Activated B cell treated with CpG ODN at 0.5 μM for 24 hours (primary cell): ENCODE results near the gene CARD10. TPM values are rescaled to one million over a fixed set of nuclear protein-coding genes. Genes with fewer than 3 reads are reported as not detected.

ENCODE experiments used
- ATAC-seq: fragments of 200-7000 bp; cut with Tn5 transposase; one replicate; pipeline ENCODE4 v1.10.0; 2021; ENCODE audit warnings: low read depth, mild to moderate bottlenecking, moderate library complexity
- CTCF ChIA-PET: fragments of 350-600 bp; sonication (Branson Sonifier 250); formaldehyde crosslinking; loops from one replicate; lab custom pipeline; 2021; ENCODE audit warnings: antibody characterized with exemption; lab: Charles Lee
- POLR2A ChIA-PET: fragments of 350-600 bp; sonication (Branson Sonifier 250); formaldehyde crosslinking; loops from one replicate; lab custom pipeline; 2021; ENCODE audit warnings: antibody characterized with exemption; lab: Charles Lee
- DNase-seq: peaks from one replicate; pipeline ENCODE4 v3.0.0; 2022
- H3K27ac Mint-ChIP-seq: one replicate; pipeline ENCODE4 v1.8.0; 2020; ENCODE audit warnings: mixed read lengths
- H3K27me3 Mint-ChIP-seq: one replicate; pipeline ENCODE4 v1.8.0; 2021; ENCODE audit warnings: mixed read lengths
- H3K36me3 Mint-ChIP-seq: one replicate; pipeline ENCODE4 v1.8.0; 2021; ENCODE audit warnings: low read depth, mixed read lengths
- H3K4me1 Mint-ChIP-seq: one replicate; pipeline ENCODE4 v1.8.0; 2021; ENCODE audit warnings: mixed read lengths
- H3K4me3 Mint-ChIP-seq: one replicate; pipeline ENCODE4 v1.8.0; 2020; ENCODE audit warnings: mild to moderate bottlenecking, mixed read lengths
- H3K9me3 Mint-ChIP-seq: one replicate; pipeline ENCODE4 v1.8.0; 2020; ENCODE audit warnings: mixed read lengths
- intact Hi-C: fragments of 100-400 bp; cut with micrococcal nuclease; formaldehyde crosslinking; loops from one replicate; pipeline ENCODE4 v1.15.1; 2024
- total RNA-seq: library from RNA; stranded (reverse); gene quantifications from 2 replicates; pipeline ENCODE4 v1.2.3, GENCODE V29; 2022
- TF ChIP-seq, protein P1 (sequence below): fragments of 200-600 bp; IDR thresholded peaks from one replicate; pipeline ENCODE4 v1.8.0; 2022; ENCODE audit warnings: antibody characterized with exemption, mild to moderate bottlenecking

CARD10 gene
- total RNA-seq, 1 donor from 2014 or later: not detected

DNA sequence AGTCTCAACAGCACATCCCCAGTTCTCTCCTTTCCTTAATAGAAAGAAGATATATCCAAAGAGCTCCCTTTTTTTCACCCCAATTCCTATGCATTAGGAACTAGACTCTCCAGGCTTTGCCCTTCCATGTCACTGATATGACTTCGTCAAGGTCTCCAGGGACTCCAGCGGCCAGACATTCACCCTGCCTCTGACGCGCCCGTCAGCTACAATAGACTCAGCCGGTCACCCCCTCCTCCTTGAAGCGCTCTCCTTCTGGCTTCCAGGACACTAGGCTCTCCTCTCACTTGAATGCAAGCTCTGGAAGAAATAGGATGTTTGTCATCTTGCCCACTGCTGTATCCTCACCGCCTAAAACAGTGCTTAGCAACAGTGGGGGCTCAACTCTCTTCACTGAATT is 77.1 kb downstream of the CARD10 start:
- Mint-ChIP-seq H3K4me1 (no peaks in the 10 kb centered on the region), H3K36me3 (no peaks in the 10 kb centered on the region), H3K4me3 (no peak overlapping the region), H3K9me3 (peaks cover 3% of the 10 kb centered on the region), H3K27me3 (peaks cover 15% of the 10 kb centered on the region), H3K27ac (no peak overlapping the region)
- ChIA-PET CTCF (no interaction called here), POLR2A (interaction anchor here (0.6 to 0.7 kb wide), 2 partner anchors 132 to 242 kb away, joined by 4 to 5 read pairs; no protein-coding TSS in a partner anchor)
- TF ChIP-seq, protein P1, sequence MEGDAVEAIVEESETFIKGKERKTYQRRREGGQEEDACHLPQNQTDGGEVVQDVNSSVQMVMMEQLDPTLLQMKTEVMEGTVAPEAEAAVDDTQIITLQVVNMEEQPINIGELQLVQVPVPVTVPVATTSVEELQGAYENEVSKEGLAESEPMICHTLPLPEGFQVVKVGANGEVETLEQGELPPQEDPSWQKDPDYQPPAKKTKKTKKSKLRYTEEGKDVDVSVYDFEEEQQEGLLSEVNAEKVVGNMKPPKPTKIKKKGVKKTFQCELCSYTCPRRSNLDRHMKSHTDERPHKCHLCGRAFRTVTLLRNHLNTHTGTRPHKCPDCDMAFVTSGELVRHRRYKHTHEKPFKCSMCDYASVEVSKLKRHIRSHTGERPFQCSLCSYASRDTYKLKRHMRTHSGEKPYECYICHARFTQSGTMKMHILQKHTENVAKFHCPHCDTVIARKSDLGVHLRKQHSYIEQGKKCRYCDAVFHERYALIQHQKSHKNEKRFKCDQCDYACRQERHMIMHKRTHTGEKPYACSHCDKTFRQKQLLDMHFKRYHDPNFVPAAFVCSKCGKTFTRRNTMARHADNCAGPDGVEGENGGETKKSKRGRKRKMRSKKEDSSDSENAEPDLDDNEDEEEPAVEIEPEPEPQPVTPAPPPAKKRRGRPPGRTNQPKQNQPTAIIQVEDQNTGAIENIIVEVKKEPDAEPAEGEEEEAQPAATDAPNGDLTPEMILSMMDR: no peak
- intact Hi-C loops: no loop called here
- no peak for ATAC-seq
- no peak for DNase-seq

DNA sequence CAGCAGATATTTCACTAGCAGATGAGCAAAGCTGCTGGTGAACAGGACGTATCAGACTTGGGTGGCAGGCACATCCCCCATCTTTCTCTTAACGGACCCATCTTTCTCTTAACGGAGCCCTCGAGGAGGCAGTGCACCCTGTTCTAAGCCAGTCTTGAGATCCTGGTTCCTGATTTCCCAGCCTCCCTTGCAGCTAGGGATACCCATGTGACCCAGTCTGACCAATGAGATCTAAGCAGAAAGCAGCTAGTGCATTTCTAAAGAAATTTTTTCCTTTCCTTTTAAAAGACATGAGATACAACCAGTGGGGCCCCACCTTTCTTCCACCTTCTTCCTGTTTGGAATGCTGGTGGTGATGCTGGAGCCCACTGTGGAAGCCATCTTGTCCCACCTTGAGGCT is 78.3 kb downstream of the CARD10 start:
- H3K4me3 Mint-ChIP-seq: no peak overlapping the region
- peaks cover 3% of the 10 kb centered on the region for H3K9me3 Mint-ChIP-seq
- DNase-seq: no peak
- peaks cover 13% of the 10 kb centered on the region for H3K27me3 Mint-ChIP-seq
- no peaks in the 10 kb centered on the region for H3K4me1 Mint-ChIP-seq
- H3K36me3 Mint-ChIP-seq: no peaks in the 10 kb centered on the region
- intact Hi-C loops: no loop called here
- CTCF ChIA-PET: no interaction called here
- TF ChIP-seq, protein P1: no peak
- POLR2A ChIA-PET: no interaction called here
- H3K27ac Mint-ChIP-seq: no peak overlapping the region
- ATAC-seq: no peak

Other genes starting within 250 kb of the CARD10 start
- gene CYTH4, start 236.9 kb downstream of the CARD10 start, total RNA-seq: 37.2 and 40.3 TPM in 2 replicates
- gene ELFN2, start 91.9 kb downstream of the CARD10 start, total RNA-seq: not detected in 2 replicates
- gene MFNG, start 33.0 kb downstream of the CARD10 start, total RNA-seq: 86.1 and 90.6 TPM in 2 replicates
- not detected in 2 replicates for gene CDC42EP1, start 41.1 kb upstream of the CARD10 start, total RNA-seq
- gene LGALS2, start 60.7 kb upstream of the CARD10 start, total RNA-seq: not detected in 2 replicates
- 102 and 126 TPM in 2 replicates for gene GGA1, start 89.4 kb upstream of the CARD10 start, total RNA-seq
- 87.9 and 88.4 TPM in 2 replicates for gene SH3BP1, start 120.3 kb upstream of the CARD10 start, total RNA-seq
- 17.7 and 22.6 TPM in 2 replicates for gene PDXP, start 139.3 kb upstream of the CARD10 start, total RNA-seq
- gene LGALS1, start 156.2 kb upstream of the CARD10 start, total RNA-seq: 230 and 254 TPM in 2 replicates
- gene NOL12, start 166.9 kb upstream of the CARD10 start, total RNA-seq: 39.0 and 39.8 TPM in 2 replicates
- gene TRIOBP, start 177.6 kb upstream of the CARD10 start, total RNA-seq: 25.5 and 27.4 TPM in 2 replicates